Transverse colon (tissue), 3 donors: ENCODE results near the gene PPP1R12B.

Experiments used
- CTCF ChIP-seq, 5 experiments: fragments of 200-600 bp in 3 of 5; fragments of 450-650 bp in 2 of 5; sonication (generic) in 3 of 5; IDR thresholded peaks; 1 replicate in 2 of 5; 2 replicates in 3 of 5; pipeline ENCODE4 v1.5.1; 2016 to 2017; ENCODE audit warnings: antibody characterized with exemption in 5 of 5, inconsistent platforms in 3 of 5, mild to moderate bottlenecking in 2 of 5, moderate library complexity in 1 of 5
- EP300 ChIP-seq: sonication (generic); formaldehyde crosslinking; IDR thresholded peaks from one replicate; pipeline ENCODE4 v1.6.1; 2017; ENCODE audit warnings: antibody characterized with exemption, low read depth
- POLR2A ChIP-seq: fragments of 450-650 bp; IDR thresholded peaks from one replicate; pipeline ENCODE4 v1.6.1; 2016; ENCODE audit warnings: antibody characterized with exemption, mild to moderate bottlenecking, moderate library complexity

- TF ChIP-seq CTCF (IDR thresholded peaks at IDR 0.05) (no peak), POLR2A (no peak), EP300 (no peak)
Observed at GRCh38 chr1:202572867-202573266, 224.4 kb downstream of the PPP1R12B start.
